GM19324 (cell line): ENCODE measurements around the gene GPR153.

Experiments used
- ATAC-seq: cut with Tn5 transposase; IDR thresholded peaks from one replicate; pipeline ENCODE4 v1.9.1; 2021; ENCODE audit warnings: mild to moderate bottlenecking, moderate library complexity; ENCODE audit not compliant: unreplicated experiment, low FRiP score

GPR153 gene

DNA sequence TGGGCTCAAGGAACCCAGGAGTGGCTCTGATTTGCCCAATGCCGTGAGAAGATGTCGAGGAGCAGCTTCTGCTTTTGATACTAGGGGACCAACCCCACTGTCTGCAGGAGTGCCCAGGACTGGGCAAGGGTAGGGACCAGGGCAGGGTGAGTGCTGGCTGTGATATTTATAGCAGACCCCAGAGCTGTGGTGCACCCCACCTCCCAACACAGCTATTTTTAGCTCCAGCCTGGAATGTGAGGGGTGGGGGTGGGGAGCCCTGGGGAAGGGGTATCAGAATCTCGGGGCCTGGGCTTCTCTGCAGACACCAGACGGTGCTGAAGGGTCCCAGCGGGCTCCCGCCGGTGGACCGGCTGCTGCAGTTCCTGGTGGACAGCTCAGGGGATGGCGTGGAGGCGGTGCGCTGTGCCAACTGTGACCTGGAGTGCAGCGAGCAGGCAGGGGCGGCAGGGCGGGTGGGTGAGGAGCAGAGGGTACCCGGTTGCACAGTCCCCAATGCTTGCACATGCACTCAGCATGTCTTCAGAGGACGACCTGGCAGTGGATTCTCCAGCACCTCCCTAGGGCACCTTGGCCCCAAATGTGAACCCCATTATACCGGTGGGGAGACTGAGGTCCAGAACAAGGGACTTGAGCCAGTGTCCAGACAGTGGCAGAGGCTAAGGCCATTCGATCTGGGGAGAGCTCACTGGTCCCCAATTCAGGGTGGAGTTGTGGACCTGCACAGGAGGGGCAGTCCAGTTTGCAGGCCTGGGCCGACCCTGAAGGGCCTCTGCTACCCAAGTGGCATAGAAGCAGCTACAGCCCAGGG, 53.6 kb downstream of the GPR153 start:
- ATAC-seq = no peak

- ATAC-seq = no peak
Observed at GRCh38 chr1:6206520-6206855, 54.4 kb downstream of the GPR153 start.

- peak; percentile 57 for ATAC-seq
Observed at GRCh38 chr1:6205849-6206519, 54.9 kb downstream of the GPR153 start, which contains the start of gene RNF207. RNF207 (plus strand) TSS chr1:6206119; CDS start chr1:6206536, 417 bp downstream.

DNA sequence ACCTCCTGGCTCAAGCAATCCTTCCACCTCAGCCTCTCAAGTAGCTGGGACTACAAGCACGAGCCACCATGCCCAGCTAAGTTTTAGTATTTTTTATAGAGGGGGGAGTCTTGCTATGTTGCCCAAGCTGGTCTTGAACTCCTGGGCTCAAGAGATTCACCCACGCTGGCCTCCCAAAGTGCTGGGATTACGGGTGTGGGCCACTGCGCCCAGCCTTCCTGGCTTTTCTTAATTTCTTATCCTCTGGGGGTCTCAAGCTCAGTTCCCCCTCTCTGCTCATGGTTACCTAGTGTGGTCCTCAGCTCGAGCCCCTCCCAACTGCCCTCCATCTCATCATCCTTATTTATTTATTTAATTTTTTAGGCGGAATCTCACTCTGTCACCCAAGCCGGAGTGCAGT, 58.6 kb downstream of the GPR153 start:
- no peak for ATAC-seq

- ATAC-seq = no peak
Observed at GRCh38 chr1:6200188-6200809, 60.6 kb downstream of the GPR153 start.

DNA sequence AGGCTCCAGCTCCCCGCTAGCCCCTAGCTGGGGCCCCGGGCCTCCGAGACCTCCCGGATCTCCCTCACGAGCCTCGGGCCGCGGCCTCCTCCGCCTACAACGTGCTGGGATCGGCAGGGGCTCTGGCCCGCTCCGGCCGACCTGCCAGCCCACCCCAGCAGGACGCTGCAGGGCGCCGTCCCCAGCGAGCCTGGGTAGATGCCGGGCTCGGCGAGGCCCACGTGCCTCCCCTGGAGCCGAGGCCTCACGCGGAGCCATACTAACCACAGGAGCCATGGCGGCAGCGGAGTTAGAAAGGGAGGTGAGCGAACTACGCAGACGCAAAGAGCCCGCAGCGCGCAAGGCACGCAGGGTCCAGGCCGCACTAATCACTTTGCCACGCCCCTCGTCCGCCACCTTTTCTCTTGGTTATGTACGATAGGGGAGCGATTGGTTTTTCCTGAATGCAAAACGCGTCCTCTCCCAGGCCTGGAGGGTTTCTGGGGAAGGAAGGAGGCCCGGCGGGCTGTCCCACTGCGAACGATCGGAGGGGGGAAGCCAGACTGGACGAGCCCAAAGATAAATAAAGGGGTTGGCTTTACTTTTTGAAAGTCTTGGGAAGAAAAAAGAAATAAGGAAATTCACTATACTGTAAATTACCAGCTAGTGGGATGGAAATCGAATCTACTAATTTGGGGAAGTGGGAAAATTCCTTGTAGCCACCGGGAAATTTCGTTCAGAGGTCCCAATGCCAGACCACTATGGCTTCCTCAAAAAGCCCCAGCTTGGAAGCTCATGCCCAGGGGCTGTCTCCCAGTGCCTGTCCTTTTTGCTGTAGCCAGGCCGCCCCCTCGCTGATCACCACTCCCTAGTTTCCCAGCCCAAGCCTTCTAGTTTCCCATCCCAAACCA, 61.4 kb downstream of the GPR153 start, which contains the start of gene RPL22:
Gene RPL22, minus strand, starts transcription at position 298 of the 890 bp plus-strand sequence. Its CDS starts 22 bp downstream, at position 276.
- ATAC-seq = peak; percentile 97

DNA sequence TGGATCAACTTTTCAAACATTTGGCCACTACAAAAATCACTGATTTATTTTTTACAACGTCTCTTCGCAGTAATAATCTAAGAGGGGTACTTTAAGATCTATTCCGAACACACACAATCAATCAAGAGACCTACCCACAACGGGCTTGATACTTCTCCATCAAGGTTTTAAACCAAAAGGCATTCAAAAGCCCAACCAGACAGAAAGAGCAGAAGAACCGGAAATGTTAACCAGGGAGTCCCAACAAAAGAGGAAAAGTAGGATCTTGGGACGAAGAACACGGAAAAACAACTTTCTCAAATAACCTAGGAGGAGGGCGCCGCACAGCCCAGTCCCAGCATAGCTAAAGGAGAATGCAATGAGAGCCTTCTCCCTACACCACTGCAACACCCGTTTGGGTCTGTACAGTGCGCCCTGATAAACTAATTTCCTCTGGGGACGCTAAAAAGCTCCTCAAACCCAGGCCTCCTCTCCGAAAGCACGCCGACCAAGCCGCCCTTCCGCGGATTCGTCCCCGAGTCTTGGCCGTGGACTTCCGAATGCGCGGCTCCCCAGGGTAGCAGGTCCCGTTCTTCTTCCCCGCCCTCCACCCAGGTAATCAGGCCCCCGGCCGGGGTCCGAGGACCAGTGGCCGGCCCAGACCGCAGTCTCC, 62.1 kb downstream of the GPR153 start:
- ATAC-seq = peak; percentile 29

- ATAC-seq = no peak
Observed at GRCh38 chr1:6197746-6198427, 63.0 kb downstream of the GPR153 start.
